NCI-H2227 (cell line): ENCODE measurements around the gene ELP2.
"Not testable (repeated sequence)": the region's sequence is repeated elsewhere in the genome, so short reads cannot be mapped to it uniquely, and the experiment has no call there.

Source experiments
- DNase-seq: peaks from one replicate; lab custom pipeline; 2025; ENCODE audit not compliant: unreplicated experiment; lab: John Stamatoyannopoulos, UW

The ELP2 gene

DNA sequence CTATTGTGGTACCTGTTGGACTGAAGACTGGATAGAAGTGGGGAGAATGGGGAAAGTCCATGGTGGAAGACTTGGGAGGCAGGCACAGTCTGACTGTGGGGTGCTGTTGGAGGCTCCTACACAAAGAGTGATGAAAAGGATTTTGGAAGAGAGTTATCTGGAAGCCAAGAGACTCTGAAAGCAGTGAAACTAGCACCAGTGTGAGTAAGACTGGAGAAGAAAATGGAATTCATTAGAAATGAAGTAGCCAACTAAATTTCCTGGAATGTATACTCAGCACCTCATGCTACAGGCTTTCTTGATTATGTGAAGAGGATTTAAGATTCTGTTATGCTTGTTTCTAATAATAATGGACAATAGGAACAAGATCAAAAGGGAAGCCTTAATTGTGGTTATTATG, 27.7 kb downstream of the ELP2 start:
- no peak for DNase-seq

DNA sequence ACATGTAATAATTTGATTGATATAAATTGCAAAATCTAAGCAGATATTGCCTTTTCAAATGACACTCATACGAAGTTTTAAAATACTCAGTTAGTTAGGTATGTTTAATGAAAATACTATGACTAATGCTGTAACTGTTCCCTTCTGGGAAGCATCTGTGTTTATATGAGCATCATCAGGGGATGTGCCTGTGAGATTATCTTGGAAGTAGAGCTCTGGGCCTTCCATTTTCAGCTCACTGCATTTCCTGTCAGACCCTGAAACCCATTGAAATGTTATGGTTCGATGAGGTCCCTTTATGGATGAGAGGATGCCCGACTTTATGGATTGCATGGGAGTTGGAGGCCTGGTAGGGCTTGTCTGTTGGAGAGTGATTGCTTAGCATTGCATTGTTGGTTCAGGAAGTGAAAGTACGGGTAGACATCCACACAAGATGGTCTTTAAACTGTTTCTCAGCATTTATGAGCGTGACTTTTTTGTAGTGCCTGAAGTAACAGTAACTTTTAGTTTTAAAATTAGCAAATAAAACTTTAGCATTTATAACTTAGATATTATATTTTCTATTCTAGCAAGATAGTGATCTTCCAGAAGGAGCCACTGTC, 28.7 kb downstream of the ELP2 start:
- DNase-seq: no peak

DNA sequence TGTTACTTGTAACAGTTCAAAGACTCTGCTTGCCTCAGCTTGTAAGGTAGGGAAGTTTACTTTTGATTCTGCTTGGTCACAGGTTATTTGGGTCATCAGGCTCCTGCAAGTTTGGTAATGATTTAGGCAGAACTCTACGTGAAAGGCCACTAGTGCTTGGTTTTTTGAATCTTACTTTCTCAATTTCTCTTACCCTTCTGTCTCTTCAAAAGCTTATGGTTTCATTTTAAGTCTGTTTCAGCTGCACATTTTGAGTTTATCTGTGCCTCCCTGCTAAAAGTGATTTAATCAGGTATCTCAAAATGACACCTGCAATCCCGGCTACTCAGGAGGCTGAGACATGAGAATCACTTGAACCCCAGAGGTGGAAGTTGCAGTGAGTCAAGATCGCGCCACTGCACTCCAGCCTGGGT, 31.3 kb downstream of the ELP2 start:
- DNase-seq: no peak

DNA sequence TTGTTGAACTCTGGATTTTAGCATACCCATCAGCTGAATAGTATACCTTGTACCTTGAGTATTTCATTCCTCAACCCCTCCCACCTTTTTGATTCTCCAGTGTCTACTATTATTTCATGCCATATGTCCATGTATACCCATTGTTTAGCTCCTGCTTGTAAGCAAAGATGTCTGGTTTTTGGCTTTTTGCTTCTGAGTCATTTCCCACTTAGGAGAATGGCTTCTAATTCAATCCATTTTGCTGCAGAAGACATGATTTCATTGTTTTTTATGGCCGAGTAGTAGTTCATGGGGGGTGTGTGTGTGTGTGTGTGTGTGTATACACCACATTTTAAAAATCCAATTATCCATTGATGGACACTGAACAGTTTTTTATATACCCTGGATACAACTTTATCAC, 33.3 kb downstream of the ELP2 start:
- DNase-seq: no peak

GRCh38 chr18:36167692-36168218, 38.1 kb downstream of the ELP2 start:
- DNase-seq: no peak

DNA sequence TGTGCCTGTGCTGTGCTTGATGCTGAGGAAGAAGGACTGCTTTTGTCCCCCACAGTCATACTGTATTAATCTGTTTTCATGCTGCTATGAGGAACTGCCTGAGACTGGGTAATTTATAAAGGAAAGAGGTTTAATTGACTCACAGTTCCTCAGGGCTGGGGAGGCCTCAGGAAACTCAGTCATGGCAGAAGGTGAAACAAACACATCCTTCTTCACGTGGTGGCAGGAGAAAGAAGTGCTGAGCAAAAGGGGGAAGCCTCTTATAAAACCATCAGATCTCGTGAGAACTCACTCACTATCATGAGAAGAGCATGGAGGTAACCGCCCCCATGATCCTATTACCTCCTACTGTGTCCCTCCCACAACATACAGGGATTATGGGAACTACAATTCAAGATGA, 38.6 kb downstream of the ELP2 start:
- not testable (repeated sequence) for DNase-seq

DNA sequence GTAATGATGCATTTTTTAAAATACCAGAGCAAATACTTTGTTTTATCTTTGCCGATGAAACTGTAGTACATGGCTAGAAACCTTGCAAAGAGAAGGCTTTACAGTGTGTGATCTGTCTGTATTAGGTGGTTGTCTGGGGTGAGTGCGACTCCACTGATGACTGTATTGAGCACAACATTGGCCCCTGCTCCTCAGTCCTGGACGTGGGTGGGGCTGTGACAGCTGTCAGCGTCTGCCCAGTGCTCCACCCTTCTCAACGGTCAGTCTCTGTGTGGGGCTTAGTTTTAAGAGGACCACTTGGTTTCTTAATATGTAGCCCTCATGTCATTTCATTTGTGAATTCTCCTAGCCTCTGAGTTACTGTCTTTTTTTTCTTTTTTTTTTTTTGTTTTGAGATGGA, 40.2 kb downstream of the ELP2 start:
- no peak for DNase-seq

- no peak for DNase-seq
Observed at GRCh38 chr18:36175481-36175880, 45.8 kb downstream of the ELP2 start.

DNA sequence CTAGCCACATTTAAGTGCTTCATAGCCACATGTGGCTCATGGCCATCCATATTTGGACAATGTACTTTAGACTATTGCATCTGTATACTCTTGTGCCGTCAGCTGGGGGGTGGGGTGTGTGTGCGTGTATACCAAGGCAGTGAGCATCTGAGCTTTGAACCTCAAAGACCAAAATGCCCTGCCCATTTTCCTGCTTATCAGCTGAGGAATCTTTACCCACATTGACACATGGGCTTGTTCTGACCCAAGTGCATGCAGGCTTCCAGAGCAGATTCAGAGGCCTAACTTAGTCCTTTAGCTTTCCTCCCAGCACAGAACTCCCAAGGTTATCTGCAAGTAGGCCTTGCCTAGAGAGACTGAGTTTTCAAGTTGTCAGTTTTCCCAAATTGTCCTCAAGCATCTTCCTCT, 46.5 kb downstream of the ELP2 start:
- DNase-seq: no peak

- DNase-seq: no peak
Observed at GRCh38 chr18:36176711-36177110, 47.0 kb downstream of the ELP2 start.

DNA sequence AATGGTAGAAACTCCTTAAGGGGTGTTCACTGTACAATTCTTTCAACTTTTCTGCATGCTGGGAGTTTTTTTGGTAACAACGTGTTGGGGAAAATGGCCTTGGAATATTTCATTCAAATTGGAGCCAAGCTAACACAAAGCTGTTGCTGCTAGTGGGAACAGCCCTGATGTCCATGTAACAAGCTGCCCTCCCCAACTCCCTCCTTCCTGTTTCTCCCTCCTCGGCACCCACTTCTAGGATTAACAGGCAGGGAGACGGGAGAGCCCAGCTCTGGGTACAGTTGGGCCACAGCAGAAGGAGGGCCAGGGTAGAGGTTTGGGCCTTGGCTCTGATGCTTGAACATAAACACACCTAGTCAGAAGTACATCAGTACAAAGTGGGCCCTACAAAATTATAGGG, 48.2 kb downstream of the ELP2 start:
- no peak for DNase-seq

GRCh38 chr18:36179562-36180355, 50.1 kb downstream of the ELP2 start:
- DNase-seq: no peak

- DNase-seq: no peak
Observed at GRCh38 chr18:36181441-36181840, 51.7 kb downstream of the ELP2 start.

DNA sequence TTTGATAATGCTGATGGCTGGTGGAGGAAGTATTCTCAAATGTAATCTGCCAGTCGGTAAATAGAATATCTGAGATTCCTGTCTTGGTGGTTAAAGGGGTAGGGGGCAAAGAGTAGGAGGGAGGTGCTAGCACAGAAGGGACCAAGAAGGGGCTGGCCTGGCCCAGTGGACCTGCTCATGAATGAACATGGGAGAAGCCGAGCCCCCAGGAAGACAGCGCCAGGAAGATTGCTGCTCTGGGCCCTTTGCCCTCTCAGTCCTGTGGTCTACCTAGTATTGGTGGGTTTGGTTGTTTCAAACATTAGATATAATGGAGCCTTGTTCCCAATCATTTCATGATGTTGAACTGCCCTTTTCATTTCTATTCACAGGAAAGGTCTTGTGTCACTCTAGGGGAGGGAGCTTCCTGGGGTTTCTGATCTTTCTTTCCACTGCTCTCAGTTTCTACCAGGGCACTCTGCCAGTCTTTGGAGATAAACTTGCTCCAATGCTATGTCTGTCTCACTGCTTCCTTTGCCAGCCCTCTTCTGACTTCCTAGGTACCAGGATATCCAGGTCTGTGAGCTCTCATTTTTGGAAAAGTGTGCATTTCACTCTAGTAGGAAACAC, 52.3 kb downstream of the ELP2 start:
- no peak for DNase-seq

DNA sequence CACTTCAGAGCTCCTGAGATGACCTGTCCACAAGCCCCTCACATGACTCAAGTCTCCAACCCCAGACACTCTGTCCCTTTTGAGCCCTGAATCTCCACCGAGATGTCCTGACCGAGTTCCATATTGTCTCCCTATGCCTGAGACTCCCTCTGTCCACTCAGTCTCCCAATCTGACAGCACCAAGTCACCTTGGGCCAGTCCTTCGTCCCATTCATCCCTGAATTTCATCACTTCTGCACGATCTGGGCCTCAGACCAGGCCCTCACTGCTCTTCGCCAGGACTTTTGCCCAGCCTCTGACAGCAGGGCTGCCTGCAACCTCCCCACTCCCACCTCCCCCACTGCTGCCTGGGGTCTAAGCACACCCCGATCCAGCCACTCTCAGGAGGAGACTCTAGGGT, 53.3 kb downstream of the ELP2 start:
- DNase-seq: no peak

DNA sequence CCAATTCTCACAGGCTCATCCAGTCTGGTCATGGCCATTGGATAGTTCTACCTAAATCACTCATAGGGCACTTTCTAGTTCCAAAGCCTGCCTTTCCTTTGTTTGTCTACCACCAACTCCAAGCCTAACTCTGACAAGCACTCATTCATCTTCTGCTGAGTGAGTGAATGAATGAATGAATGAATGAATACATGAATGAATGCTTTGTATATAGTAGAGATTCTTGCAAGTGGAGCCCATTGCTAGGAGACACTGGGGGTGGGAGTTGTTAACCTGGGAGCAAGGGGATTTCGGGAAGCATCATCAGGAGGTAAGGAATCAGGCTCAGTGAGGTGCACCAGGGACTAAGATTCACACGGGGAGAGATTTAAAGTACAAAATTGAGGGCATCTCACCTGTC, 54.3 kb downstream of the ELP2 start:
- DNase-seq: no peak

DNA sequence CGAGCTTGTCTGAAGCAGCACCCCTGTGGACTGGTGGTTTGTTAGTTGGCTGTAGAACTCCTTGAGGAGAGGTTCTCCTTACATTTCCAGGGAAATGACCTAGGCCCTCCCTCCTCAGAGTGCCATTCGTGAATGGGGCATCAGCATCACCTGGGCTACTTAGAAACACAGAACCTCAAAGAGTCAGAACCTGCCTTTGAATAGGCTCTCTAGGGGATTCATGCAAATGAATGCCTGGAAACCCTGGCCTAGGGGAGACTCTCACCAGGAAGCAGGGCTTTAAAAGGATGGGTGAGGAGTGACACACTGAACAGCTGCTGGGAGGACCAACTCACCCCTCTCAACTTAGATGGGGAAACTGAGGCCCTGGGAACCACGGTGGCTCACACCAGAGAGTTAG, 55.5 kb downstream of the ELP2 start:
- no peak for DNase-seq

DNA sequence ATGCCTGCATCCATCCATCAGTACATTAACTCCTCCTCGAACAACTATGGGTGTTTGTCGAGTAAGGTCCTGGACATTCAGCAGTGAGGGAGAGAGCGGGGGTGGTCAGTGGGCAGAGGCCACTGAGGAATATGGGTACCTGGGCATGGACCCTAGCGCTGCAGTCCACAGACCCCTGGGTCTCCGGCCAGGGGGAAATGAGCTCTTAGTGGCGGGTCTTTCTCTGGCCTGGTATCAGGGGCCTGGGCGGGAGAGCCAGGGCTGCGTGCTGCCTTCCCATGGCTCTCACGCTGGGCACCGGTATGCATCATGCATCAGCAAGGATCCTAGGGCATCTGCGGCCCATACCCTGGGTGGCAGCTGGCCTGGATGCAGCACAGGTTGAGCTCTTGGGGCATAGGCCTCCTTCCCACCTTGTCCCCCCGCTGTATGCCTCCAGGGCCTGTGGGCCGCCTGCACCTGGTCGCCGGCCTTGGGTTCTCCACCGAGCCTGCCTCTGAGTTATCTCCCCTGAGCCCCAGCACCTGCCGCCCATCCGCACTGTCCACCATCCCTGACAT, 56.3 kb downstream of the ELP2 start:
- DNase-seq: no peak

GRCh38 chr18:36186461-36187192, 56.9 kb downstream of the ELP2 start:
- DNase-seq: peak; percentile 32

DNA sequence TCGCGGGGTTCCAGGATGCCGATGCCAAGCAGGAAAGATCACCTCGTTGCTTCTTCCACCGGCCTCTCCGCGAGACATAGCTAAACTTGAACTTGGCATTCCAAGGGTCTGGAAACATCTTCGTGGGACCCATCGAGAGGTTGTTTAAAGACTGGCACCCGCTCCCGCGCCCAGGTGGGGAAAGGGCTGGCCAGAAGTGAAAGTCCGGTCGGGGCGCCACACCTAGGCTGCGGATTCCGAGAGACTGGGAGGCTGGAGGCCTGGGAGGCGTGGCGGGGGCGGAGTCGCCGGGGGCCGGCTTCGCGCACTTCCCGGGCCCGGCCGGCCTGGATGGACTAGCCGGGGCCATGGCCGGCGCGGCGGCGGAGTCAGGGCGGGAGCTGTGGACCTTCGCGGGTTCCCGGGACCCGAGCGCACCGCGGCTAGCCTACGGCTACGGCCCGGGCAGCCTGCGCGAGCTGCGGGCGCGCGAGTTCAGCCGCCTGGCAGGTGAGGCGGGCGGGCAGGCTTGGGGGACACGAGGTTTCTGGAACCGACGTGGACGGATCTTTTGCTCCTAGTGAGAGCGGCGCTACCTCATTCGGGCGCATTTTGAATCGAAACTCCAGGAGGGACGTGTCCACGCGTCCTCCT, 57.6 kb downstream of the ELP2 start, which contains the start of gene MOCOS:
TSS of gene MOCOS (plus strand) at position 305 of the 633 bp plus-strand sequence. CDS start at position 348, 43 bp downstream.
- peak; percentile 71 for DNase-seq
